ENCODE data around the gene TRIM44. TPM values are rescaled to one million over a fixed set of nuclear protein-coding genes. Genes with fewer than 3 reads are reported as not detected.
"Not testable (repeated sequence)": the region's sequence is repeated elsewhere in the genome, so short reads cannot be mapped to it uniquely, and the experiment has no call there.

Gene TRIM44
- total RNA-seq, 1 donor from 2014 or later, result 68.7 TPM

GRCh38 chr11:35859301-35859700 is 196.7 kb downstream of the TRIM44 start:
- H3K36me3 Mint-ChIP-seq (ENCODE audit: low read depth), result no peaks in the 10 kb centered on the region
- H3K4me1 Mint-ChIP-seq (ENCODE audit: low read depth), result no peaks in the 10 kb centered on the region
- TF ChIP-seq, protein P1, sequence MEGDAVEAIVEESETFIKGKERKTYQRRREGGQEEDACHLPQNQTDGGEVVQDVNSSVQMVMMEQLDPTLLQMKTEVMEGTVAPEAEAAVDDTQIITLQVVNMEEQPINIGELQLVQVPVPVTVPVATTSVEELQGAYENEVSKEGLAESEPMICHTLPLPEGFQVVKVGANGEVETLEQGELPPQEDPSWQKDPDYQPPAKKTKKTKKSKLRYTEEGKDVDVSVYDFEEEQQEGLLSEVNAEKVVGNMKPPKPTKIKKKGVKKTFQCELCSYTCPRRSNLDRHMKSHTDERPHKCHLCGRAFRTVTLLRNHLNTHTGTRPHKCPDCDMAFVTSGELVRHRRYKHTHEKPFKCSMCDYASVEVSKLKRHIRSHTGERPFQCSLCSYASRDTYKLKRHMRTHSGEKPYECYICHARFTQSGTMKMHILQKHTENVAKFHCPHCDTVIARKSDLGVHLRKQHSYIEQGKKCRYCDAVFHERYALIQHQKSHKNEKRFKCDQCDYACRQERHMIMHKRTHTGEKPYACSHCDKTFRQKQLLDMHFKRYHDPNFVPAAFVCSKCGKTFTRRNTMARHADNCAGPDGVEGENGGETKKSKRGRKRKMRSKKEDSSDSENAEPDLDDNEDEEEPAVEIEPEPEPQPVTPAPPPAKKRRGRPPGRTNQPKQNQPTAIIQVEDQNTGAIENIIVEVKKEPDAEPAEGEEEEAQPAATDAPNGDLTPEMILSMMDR (IDR thresholded peaks at IDR 0.05), result no peak
- H3K9me3 Mint-ChIP-seq (ENCODE audit: low read depth), result peaks cover 4% of the 10 kb centered on the region
- no peak overlapping the region for H3K27ac Mint-ChIP-seq (ENCODE audit: unreplicated experiment)
- DNase-seq (ENCODE audit: low spot score), result no peak
- no peak overlapping the region for H3K4me3 Mint-ChIP-seq (ENCODE audit: unreplicated experiment)
- H3K27me3 Mint-ChIP-seq (ENCODE audit: low read depth), result no peaks in the 10 kb centered on the region

DNA sequence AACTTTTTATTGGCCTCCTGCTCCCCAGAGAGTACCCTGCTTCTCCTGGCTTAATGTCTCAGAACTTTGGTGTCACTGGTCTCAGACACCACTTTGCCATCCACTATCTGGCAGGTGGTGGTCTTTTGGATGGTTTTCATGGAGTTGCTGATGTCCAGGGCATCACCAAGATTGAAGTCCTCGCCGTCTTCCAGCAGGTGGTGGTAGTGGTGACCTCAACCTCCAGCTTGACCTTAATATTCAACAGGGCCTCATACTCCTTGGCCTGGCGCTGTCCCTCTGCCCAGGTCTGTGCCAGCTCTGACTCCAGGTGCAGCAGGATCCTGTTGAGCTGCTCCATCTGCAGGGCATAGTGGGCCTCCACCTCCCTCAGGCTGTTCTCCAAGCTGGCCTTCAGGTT is 197.6 kb downstream of the TRIM44 start:
- H3K4me1 Mint-ChIP-seq (ENCODE audit: low read depth); DNase-seq (ENCODE audit: low spot score); H3K36me3 Mint-ChIP-seq (ENCODE audit: low read depth); H3K4me3 Mint-ChIP-seq (ENCODE audit: unreplicated experiment); H3K27me3 Mint-ChIP-seq (ENCODE audit: low read depth); H3K9me3 Mint-ChIP-seq (ENCODE audit: low read depth); H3K27ac Mint-ChIP-seq (ENCODE audit: unreplicated experiment): not testable (repeated sequence)

DNA sequence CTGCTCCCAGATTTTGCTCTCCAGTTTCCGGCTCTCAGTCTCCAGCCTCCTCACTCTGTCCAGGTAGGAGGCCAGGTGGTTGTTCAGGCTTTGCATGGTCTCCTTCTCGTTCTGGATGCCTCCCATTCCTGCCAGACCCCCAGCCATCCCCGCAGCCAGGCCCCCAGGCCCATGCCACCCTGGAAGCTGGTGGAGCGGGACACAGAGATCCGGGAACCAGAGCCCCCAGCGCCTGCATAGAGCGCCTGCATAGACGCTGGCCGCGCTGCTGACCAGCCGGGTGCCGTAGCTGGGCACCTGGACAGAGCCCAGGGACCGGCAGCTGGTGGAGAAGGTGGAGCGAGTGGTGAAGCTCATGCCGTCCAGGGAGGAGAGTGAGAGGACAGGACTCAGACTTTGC is 198.6 kb downstream of the TRIM44 start:
- no peak overlapping the region for H3K4me3 Mint-ChIP-seq (ENCODE audit: unreplicated experiment)
- DNase-seq (ENCODE audit: low spot score), result no peak
- peaks cover 4% of the 10 kb centered on the region for H3K9me3 Mint-ChIP-seq (ENCODE audit: low read depth)
- H3K27ac Mint-ChIP-seq (ENCODE audit: unreplicated experiment), result no peak overlapping the region
- TF ChIP-seq, protein P1 (IDR thresholded peaks at IDR 0.05), result no peak
- no peaks in the 10 kb centered on the region for H3K36me3 Mint-ChIP-seq (ENCODE audit: low read depth)
- no peaks in the 10 kb centered on the region for H3K4me1 Mint-ChIP-seq (ENCODE audit: low read depth)
- no peaks in the 10 kb centered on the region for H3K27me3 Mint-ChIP-seq (ENCODE audit: low read depth)

- H3K36me3 Mint-ChIP-seq (ENCODE audit: low read depth), result peaks cover 2% of the 10 kb centered on the region
Measured at GRCh38 chr11:35862666-35863065, 200.1 kb downstream of the TRIM44 start.

GRCh38 chr11:35864131-35864530 is 201.6 kb downstream of the TRIM44 start:
- Mint-ChIP-seq H3K9me3 (ENCODE audit: low read depth) (peaks cover 22% of the 10 kb centered on the region), H3K27ac (ENCODE audit: unreplicated experiment) (no peak overlapping the region), H3K4me3 (ENCODE audit: unreplicated experiment) (no peak overlapping the region), H3K4me1 (ENCODE audit: low read depth) (no peaks in the 10 kb centered on the region), H3K27me3 (ENCODE audit: low read depth) (no peaks in the 10 kb centered on the region), H3K36me3 (ENCODE audit: low read depth) (peaks cover 8% of the 10 kb centered on the region)
- TF ChIP-seq, protein P1 (IDR thresholded peaks at IDR 0.05), result no peak
- no peak for DNase-seq (ENCODE audit: low spot score)

More at GRCh38 chr11:35862666-35863065, 200.1 kb downstream of the TRIM44 start:
- Mint-ChIP-seq H3K27me3 (ENCODE audit: low read depth) (no peaks in the 10 kb centered on the region), H3K27ac (ENCODE audit: unreplicated experiment) (no peak overlapping the region), H3K4me1 (ENCODE audit: low read depth) (no peaks in the 10 kb centered on the region), H3K9me3 (ENCODE audit: low read depth) (peaks cover 8% of the 10 kb centered on the region), H3K4me3 (ENCODE audit: unreplicated experiment) (no peak overlapping the region)
- TF ChIP-seq, protein P1 (IDR thresholded peaks at IDR 0.05), result no peak
- DNase-seq (ENCODE audit: low spot score), result no peak

GRCh38 chr11:35866601-35867000 is 204.0 kb downstream of the TRIM44 start:
- no peak overlapping the region for H3K27ac Mint-ChIP-seq (ENCODE audit: unreplicated experiment)
- TF ChIP-seq, protein P1 (IDR thresholded peaks at IDR 0.05), result no peak
- H3K9me3 Mint-ChIP-seq (ENCODE audit: low read depth), result peaks cover 30% of the 10 kb centered on the region

More at GRCh38 chr11:35866601-35867000, 204.0 kb downstream of the TRIM44 start:
- DNase-seq (ENCODE audit: low spot score), result no peak
- Mint-ChIP-seq H3K4me3 (ENCODE audit: unreplicated experiment) (no peak overlapping the region), H3K27me3 (ENCODE audit: low read depth) (no peaks in the 10 kb centered on the region), H3K4me1 (ENCODE audit: low read depth) (no peaks in the 10 kb centered on the region), H3K36me3 (ENCODE audit: low read depth) (peaks cover 8% of the 10 kb centered on the region)
